ENCODE results near the gene NFE2L2. TPM values are rescaled to one million over a fixed set of nuclear protein-coding genes. Genes with fewer than 3 reads are reported as not detected.

The NFE2L2 gene
- total RNA-seq, 1 experiment from 2014 or later: 24.2 TPM

DNA sequence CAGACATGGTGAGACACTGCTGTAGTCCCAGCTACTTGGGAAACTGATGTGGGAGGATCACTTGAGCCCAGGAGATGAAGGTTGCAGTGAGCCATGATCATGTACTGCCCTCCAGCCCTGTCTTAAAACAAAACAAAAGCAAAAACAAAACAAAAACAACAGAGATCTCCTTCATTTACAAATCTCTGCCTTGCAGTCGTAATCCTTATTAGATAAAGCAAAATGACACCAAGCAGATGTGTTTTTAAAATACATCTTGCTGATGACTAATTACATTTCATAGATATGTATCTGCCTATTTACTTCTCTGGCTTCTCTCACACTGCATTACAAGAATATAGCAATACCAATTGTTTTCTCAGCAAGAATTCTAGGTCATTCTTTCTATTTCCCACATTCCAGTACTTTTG, 22.8 kb downstream of the NFE2L2 start:
- Histone ChIP-seq H3K9me2 (replicated peaks; ENCODE audit: low read length) (no peaks in the 10 kb centered on the region), H2AFZ (ENCODE audit: low read length) (no peak overlapping the region), H3F3A (ENCODE audit: low read length, unreplicated experiment) (no peaks in the 10 kb centered on the region), H3K9me3 (ENCODE audit: low read length) (no peaks in the 10 kb centered on the region), H3K9ac (ENCODE audit: low read length) (peak overlapping the region; percentile 48), H3K79me2 (ENCODE audit: low read length) (peaks cover 98% of the 10 kb centered on the region), H3K4me2 (ENCODE audit: low read length) (peak overlapping the region; percentile 90), H4K20me1 (ENCODE audit: low read length) (peaks cover 16% of the 10 kb centered on the region), H3K36me3 (ENCODE audit: low read depth, low read length) (0 out of 2 replicates have a peak, but pooled peaks cover 2% of the 10 kb centered on the region), H3K4me3 (ENCODE audit: low read length) (peak overlapping the region; percentile 61), H3K27ac (ENCODE audit: low read length) (peak overlapping the region; percentile 87), H3K4me1 (ENCODE audit: insufficient read depth, low read length) (peaks cover 68% of the 10 kb centered on the region), H3K27me3 (ENCODE audit: low read length) (no peaks in the 10 kb centered on the region)
- intact Hi-C loops (cut with micrococcal nuclease): loop anchor here (1.0 to 2.0 kb wide), 2 partner anchors 22 to 29 kb away; partner anchors contain the start of gene HNRNPA3
- TF ChIP-seq, protein P1, sequence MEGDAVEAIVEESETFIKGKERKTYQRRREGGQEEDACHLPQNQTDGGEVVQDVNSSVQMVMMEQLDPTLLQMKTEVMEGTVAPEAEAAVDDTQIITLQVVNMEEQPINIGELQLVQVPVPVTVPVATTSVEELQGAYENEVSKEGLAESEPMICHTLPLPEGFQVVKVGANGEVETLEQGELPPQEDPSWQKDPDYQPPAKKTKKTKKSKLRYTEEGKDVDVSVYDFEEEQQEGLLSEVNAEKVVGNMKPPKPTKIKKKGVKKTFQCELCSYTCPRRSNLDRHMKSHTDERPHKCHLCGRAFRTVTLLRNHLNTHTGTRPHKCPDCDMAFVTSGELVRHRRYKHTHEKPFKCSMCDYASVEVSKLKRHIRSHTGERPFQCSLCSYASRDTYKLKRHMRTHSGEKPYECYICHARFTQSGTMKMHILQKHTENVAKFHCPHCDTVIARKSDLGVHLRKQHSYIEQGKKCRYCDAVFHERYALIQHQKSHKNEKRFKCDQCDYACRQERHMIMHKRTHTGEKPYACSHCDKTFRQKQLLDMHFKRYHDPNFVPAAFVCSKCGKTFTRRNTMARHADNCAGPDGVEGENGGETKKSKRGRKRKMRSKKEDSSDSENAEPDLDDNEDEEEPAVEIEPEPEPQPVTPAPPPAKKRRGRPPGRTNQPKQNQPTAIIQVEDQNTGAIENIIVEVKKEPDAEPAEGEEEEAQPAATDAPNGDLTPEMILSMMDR (conservative IDR thresholded peaks at IDR 0.05; ENCODE audit: low read depth, low read length): no peak
- TF ChIP-seq EZH2 (IDR thresholded peaks at IDR 0.05; ENCODE audit: low read length, unreplicated experiment) (no peak), EZH2phosphoT487 (IDR thresholded peaks at IDR 0.05; ENCODE audit: borderline replicate concordance, low read length) (no peak)
- POLR2A ChIA-PET (ENCODE audit: unreplicated experiment): interaction anchor here (0.7 kb wide), 1 partner anchor 23 kb away, joined by 5 read pairs; the partner anchor contains the start of gene NFE2L2
- BruUV-seq (replicated peaks): no TSS peak
- ATAC-seq (peak; percentile 39), DNase-seq (no peak)
- CTCF ChIA-PET: no interaction called here

DNA sequence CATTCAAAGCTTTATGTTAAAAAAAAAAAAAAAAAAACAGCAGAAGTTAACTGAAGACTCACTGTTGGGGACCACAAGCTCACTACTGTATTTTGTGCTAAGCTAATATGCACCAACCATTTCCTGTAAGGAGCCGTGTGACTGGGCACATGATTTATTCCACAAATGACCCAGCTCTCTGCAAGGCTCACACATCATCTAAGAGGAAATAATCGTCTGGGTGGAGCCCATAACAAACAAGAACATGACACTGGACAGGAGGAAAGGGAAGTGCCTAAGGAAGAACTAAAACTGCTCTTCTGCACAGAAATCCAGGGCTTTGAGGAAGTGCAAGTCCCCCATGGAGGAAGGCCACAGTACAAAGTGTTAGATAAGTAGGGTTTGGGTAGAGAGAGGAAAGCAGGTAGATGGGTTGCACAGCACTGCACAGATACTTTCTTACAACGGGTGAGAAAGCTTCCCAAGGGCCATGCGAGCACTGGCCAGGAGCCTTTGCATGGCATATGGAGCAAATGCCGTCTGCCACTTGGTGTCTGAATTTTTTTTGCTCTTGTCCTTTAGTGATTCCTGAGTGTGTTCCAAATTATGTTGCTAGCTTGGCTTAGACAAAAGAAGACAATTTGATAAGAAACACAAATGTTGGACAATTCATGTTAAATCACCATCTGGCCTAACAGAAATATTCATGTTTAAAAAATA, 24.4 kb downstream of the NFE2L2 start:
- Histone ChIP-seq H3K9me3 (ENCODE audit: low read length) (no peaks in the 10 kb centered on the region), H3K4me2 (ENCODE audit: low read length) (peak overlapping the region; percentile 32), H3K9ac (ENCODE audit: low read length) (no peak overlapping the region), H3K9me2 (replicated peaks; ENCODE audit: low read length) (no peaks in the 10 kb centered on the region), H3F3A (ENCODE audit: low read length, unreplicated experiment) (no peaks in the 10 kb centered on the region), H3K4me1 (ENCODE audit: insufficient read depth, low read length) (peaks cover 64% of the 10 kb centered on the region), H3K27ac (ENCODE audit: low read length) (peak overlapping the region; percentile 21), H3K79me2 (ENCODE audit: low read length) (peaks cover 98% of the 10 kb centered on the region), H3K4me3 (ENCODE audit: low read length) (no peak overlapping the region), H3K27me3 (ENCODE audit: low read length) (no peaks in the 10 kb centered on the region), H3K36me3 (ENCODE audit: low read depth, low read length) (0 out of 2 replicates have a peak, but pooled peaks cover 2% of the 10 kb centered on the region), H4K20me1 (ENCODE audit: low read length) (peaks cover 25% of the 10 kb centered on the region), H2AFZ (ENCODE audit: low read length) (no peak overlapping the region)
- TF ChIP-seq EZH2phosphoT487 (IDR thresholded peaks at IDR 0.05; ENCODE audit: borderline replicate concordance, low read length): no peak
- TF ChIP-seq, protein P1 (conservative IDR thresholded peaks at IDR 0.05; ENCODE audit: low read depth, low read length): no peak
- no peak for TF ChIP-seq EZH2 (IDR thresholded peaks at IDR 0.05; ENCODE audit: low read length, unreplicated experiment)
- intact Hi-C loops (cut with micrococcal nuclease): no loop called here
- BruUV-seq (replicated peaks): no TSS peak
- POLR2A ChIA-PET (ENCODE audit: unreplicated experiment): interaction anchor here (0.6 to 1.2 kb wide), 6 partner anchors 23 to 155 kb away, joined by 3 to 7 read pairs (median 4); no protein-coding TSS in a partner anchor
- CTCF ChIA-PET: no interaction called here
- DNase-seq (peak; percentile 54), ATAC-seq (peak; percentile 57)

DNA sequence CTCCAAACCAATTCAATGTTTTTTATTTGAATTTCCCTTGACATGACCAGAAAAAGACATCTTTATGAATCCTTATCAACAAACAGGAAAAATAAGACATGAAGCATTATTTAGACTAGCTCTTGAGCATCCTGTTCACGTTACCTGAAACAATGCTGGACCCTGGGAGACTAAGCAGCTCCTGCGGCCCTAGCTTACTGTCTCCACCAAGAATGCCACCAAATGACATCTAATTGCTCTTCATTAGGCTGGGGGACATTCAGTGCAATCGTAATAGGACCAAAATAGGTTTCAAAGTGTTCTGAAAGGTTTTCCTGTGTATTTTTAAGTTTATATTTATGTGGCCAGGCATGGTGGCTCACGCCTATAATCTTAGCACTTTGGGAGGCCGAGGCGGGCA, 25.5 kb downstream of the NFE2L2 start:
- H3K9me2 ChIP-seq (replicated peaks; ENCODE audit: low read length): no peaks in the 10 kb centered on the region
- H3K4me2 ChIP-seq (ENCODE audit: low read length): no peak overlapping the region
- no peak overlapping the region for H3K9ac ChIP-seq (ENCODE audit: low read length)
- TF ChIP-seq, protein P1 (conservative IDR thresholded peaks at IDR 0.05; ENCODE audit: low read depth, low read length): no peak
- TF ChIP-seq EZH2phosphoT487 (IDR thresholded peaks at IDR 0.05; ENCODE audit: borderline replicate concordance, low read length) (no peak), EZH2 (IDR thresholded peaks at IDR 0.05; ENCODE audit: low read length, unreplicated experiment) (no peak)
- H3K79me2 ChIP-seq (ENCODE audit: low read length): peaks cover 97% of the 10 kb centered on the region
- H3K4me3 ChIP-seq (ENCODE audit: low read length): no peak overlapping the region
- ChIA-PET POLR2A (ENCODE audit: unreplicated experiment) (interaction anchor here (0.6 to 1.2 kb wide), 3 partner anchors 24 to 97 kb away, joined by 3 to 7 read pairs (median 3); no protein-coding TSS in a partner anchor), CTCF (no interaction called here)
- intact Hi-C loops (cut with micrococcal nuclease): no loop called here
- H4K20me1 ChIP-seq (ENCODE audit: low read length): peaks cover 25% of the 10 kb centered on the region
- BruUV-seq (replicated peaks): no TSS peak
- no peak for DNase-seq
- H3F3A ChIP-seq (ENCODE audit: low read length, unreplicated experiment): no peaks in the 10 kb centered on the region
- peaks cover 6% of the 10 kb centered on the region; the same call in 1 of the 2 replicates for H3K36me3 ChIP-seq (ENCODE audit: low read depth, low read length)
- H3K27me3 ChIP-seq (ENCODE audit: low read length): no peaks in the 10 kb centered on the region
- H3K27ac ChIP-seq (ENCODE audit: low read length): no peak overlapping the region
- no peak for ATAC-seq
- no peaks in the 10 kb centered on the region for H3K9me3 ChIP-seq (ENCODE audit: low read length)
- H3K4me1 ChIP-seq (ENCODE audit: insufficient read depth, low read length): peaks cover 56% of the 10 kb centered on the region
- H2AFZ ChIP-seq (ENCODE audit: low read length): no peak overlapping the region

Measured in PC-3 (cell line).